Measurements from ENCODE around the gene SEC14L1. TPM values are rescaled to one million over a fixed set of nuclear protein-coding genes. Genes with fewer than 3 reads are reported as not detected.

Gene SEC14L1
- total RNA-seq, 1 experiment from 2014 or later, result 58.6 TPM

- no peak overlapping the region for H2BK20ac ChIP-seq (ENCODE audit: low read depth, low read length, poor library complexity, severe bottlenecking)
- H3K14ac ChIP-seq (ENCODE audit: insufficient read depth, low read length), result no peak overlapping the region
- no peak overlapping the region for H3K56ac ChIP-seq (ENCODE audit: insufficient read length, low read depth, low read length)
- no peaks in the 10 kb centered on the region for H3K4me1 ChIP-seq (ENCODE audit: insufficient read depth, low read length)
- no peaks in the 10 kb centered on the region for H3K79me2 ChIP-seq (ENCODE audit: insufficient read depth, low read length)
- H3K36me3 Mint-ChIP-seq (ENCODE audit: insufficient read depth in 1 of 3, low read depth in 3 of 3), result no peaks in the 10 kb centered on the region
- H3K9me3 Mint-ChIP-seq, result no peaks in the 10 kb centered on the region
- WGBS (ENCODE audit: extremely low coverage, insufficient read length, low lambda C conversion rate), result no CpG with 5 or more reads among the region's 15 CpGs
- H3K4me1 Mint-ChIP-seq, result peaks cover 3 to 5% of the 10 kb centered on the region in 2 experiments; a peak in 2 of 4 replicates
- no peak overlapping the region for H3K4ac ChIP-seq (ENCODE audit: low read depth, low read length)
- no peak overlapping the region for H3K4me2 ChIP-seq (ENCODE audit: insufficient read depth, insufficient read length, low read length)
- no peak overlapping the region for H2BK120ac ChIP-seq (ENCODE audit: low read depth, low read length, poor library complexity, severe bottlenecking)
- no peak overlapping the region for H3K9ac ChIP-seq (ENCODE audit: extremely low read depth, insufficient read length, low read length)
- H3K27me3 ChIP-seq (ENCODE audit: insufficient read depth, low read length), result no peaks in the 10 kb centered on the region
- H2AFZ ChIP-seq (ENCODE audit: low read length), result no peak overlapping the region
- no peak overlapping the region for H3K27ac Mint-ChIP-seq
- no peak overlapping the region for H4K5ac ChIP-seq (ENCODE audit: insufficient read length, low read depth, low read length)
- H3K9me3 ChIP-seq (ENCODE audit: control insufficient read depth, low read depth, low read length), result no peaks in the 10 kb centered on the region
- no peak for DNase-seq
- H3K4me3 Mint-ChIP-seq, result no peak overlapping the region
- no peaks in the 10 kb centered on the region for H4K20me1 ChIP-seq (ENCODE audit: control insufficient read depth, insufficient read depth, insufficient read length)
- no peak overlapping the region for H3K27ac ChIP-seq (ENCODE audit: insufficient read length, low read depth, low read length)
- H3K23me2 ChIP-seq (ENCODE audit: insufficient read length, low read depth, low read length, poor library complexity, severe bottlenecking), result no peaks in the 10 kb centered on the region
- H3K27me3 Mint-ChIP-seq (ENCODE audit: low read depth), result peaks cover 6% of the 10 kb centered on the region
- H2BK15ac ChIP-seq (ENCODE audit: low read depth, low read length), result no peak overlapping the region
- H3K23ac ChIP-seq (ENCODE audit: insufficient read length, low read depth, low read length), result no peak overlapping the region
- TF ChIP-seq CTCF (conservative IDR thresholded peaks at IDR 0.05), result no peak
- no peak overlapping the region for H4K91ac ChIP-seq (ENCODE audit: insufficient read length, low read depth, low read length)
- H2BK5ac ChIP-seq (ENCODE audit: insufficient read length, low read length), result no peak overlapping the region
- no peaks in the 10 kb centered on the region for H3K79me1 ChIP-seq (ENCODE audit: insufficient read depth, low read depth, low read length, poor library complexity, severe bottlenecking)
- H3K18ac ChIP-seq (ENCODE audit: insufficient read length, low read depth, low read length), result no peak overlapping the region
- H2AK5ac ChIP-seq (ENCODE audit: insufficient read length, low read length), result no peak overlapping the region
- H2BK12ac ChIP-seq (ENCODE audit: insufficient read length, low read depth, low read length), result no peak overlapping the region
- H3T11ph ChIP-seq (ENCODE audit: low read length), result no peak overlapping the region
- H4K8ac ChIP-seq (replicated peaks; ENCODE audit: insufficient read length, low read depth, low read length), result no peak overlapping the region
Observed at GRCh38 chr17:77235370-77235941, 94.7 kb downstream of the SEC14L1 start.
